ENCODE data around the gene FZD2.

The FZD2 gene

GRCh38 chr17:44608727-44609435 is 51.6 kb downstream of the FZD2 start:
- DNase-seq, result no peak

- DNase-seq, result no peak
Measured at GRCh38 chr17:44610331-44610730, 53.0 kb downstream of the FZD2 start.

Measured in eye (tissue), 1 donor.